RWPE1 (cell line): ENCODE data around the gene TARBP1.

Source experiments
- CTCF ChIA-PET: fragments of 350-600 bp; sonication (Branson Sonifier 250); formaldehyde crosslinking; extraction: SDS; loops from one replicate; lab custom pipeline; 2021; lab: Yijun Ruan, JAX
- POLR2A ChIA-PET: fragments of 400-600 bp; formaldehyde crosslinking; extraction: SDS; loops from one replicate; lab custom pipeline; 2020; ENCODE audit warnings: antibody characterized with exemption; ENCODE audit not compliant: low non-redundant PET; lab: Yijun Ruan, JAX
- DNase-seq: peaks from one replicate; pipeline ENCODE4 v3.0.0; 2012; ENCODE audit warnings: low spot score
- H3K27ac ChIP-seq: fragments of 450-650 bp; 2 replicates; pipeline ENCODE4 v1.5.1; 2017
- CTCF ChIP-seq: fragments of 450-650 bp; conservative IDR thresholded peaks from 2 replicates; pipeline ENCODE4 v1.5.1; 2017; ENCODE audit warnings: low read depth, mild to moderate bottlenecking

Gene TARBP1

GRCh38 chr1:234477386-234478151 is 1.4 kb downstream of the TARBP1 start:
- POLR2A ChIA-PET, result interaction anchor here (0.8 kb wide), 1 partner anchor 22 kb away, joined by 3 read pairs; no protein-coding TSS in a partner anchor
- CTCF ChIA-PET, result interaction anchor here (0.6 to 1.3 kb wide), 4 partner anchors 9 to 606 kb away, joined by 3 read pairs; no protein-coding TSS in a partner anchor
- DNase-seq, result no peak
- H3K27ac ChIP-seq, result peak overlapping the region; percentile 91
- TF ChIP-seq CTCF, result no peak

GRCh38 chr1:234476172-234476571 is 2.8 kb downstream of the TARBP1 start:
- no peak for TF ChIP-seq CTCF
- no peak for DNase-seq
- ChIA-PET POLR2A (no interaction called here), CTCF (no interaction called here)
- H3K27ac ChIP-seq, result no peak overlapping the region

GRCh38 chr1:234475167-234475793 is 3.7 kb downstream of the TARBP1 start:
- no peak for DNase-seq
- CTCF ChIA-PET, result interaction anchor here (0.6 kb wide), 1 partner anchor 383 kb away, joined by 4 read pairs; no protein-coding TSS in a partner anchor
- POLR2A ChIA-PET, result no interaction called here
- no peak for TF ChIP-seq CTCF
- no peak overlapping the region for H3K27ac ChIP-seq

- DNase-seq, result no peak
- CTCF ChIA-PET, result interaction anchor here (0.6 kb wide), 1 partner anchor 384 kb away, joined by 4 read pairs; no protein-coding TSS in a partner anchor
- POLR2A ChIA-PET, result no interaction called here
- no peak for TF ChIP-seq CTCF
- H3K27ac ChIP-seq, result no peak overlapping the region
Observed at GRCh38 chr1:234474375-234474774, 4.6 kb downstream of the TARBP1 start.

GRCh38 chr1:234473118-234473517 is 5.9 kb downstream of the TARBP1 start:
- CTCF ChIA-PET, result no interaction called here
- DNase-seq, result no peak
- POLR2A ChIA-PET, result no interaction called here
- no peak for TF ChIP-seq CTCF
- H3K27ac ChIP-seq, result no peak overlapping the region

- no peak for DNase-seq
- no peak for TF ChIP-seq CTCF
- no peak overlapping the region for H3K27ac ChIP-seq
- POLR2A ChIA-PET, result no interaction called here
- CTCF ChIA-PET, result interaction anchor here (0.6 kb wide), 1 partner anchor 98 kb away, joined by 3 read pairs; no protein-coding TSS in a partner anchor
Observed at GRCh38 chr1:234469376-234469775, 9.6 kb downstream of the TARBP1 start.
